Suprapubic skin (tissue), 4 donors: ENCODE measurements around the gene NOL7. TPM values are rescaled to one million over a fixed set of nuclear protein-coding genes. Genes with fewer than 3 reads are reported as not detected.
A peak's percentile ranks its signal among the peaks of the same experiment; 100 is the strongest.

Experiments
- DNase-seq, 2 donors: peaks; one replicate each; pipeline ENCODE4 v3.0.0-alpha.2; 2019; ENCODE audit warnings: low spot score in 2 of 2
- H3K27ac ChIP-seq: fragments of 200-600 bp; sonication (generic); one replicate; pipeline ENCODE4 v1.5.1; 2019
- H3K27me3 ChIP-seq: fragments of 200-600 bp; sonication (generic); one replicate; pipeline ENCODE4 v1.5.1; 2019
- H3K36me3 ChIP-seq: fragments of 200-600 bp; sonication (generic); one replicate; pipeline ENCODE4 v1.5.1; 2019
- H3K4me1 ChIP-seq: fragments of 200-600 bp; sonication (generic); one replicate; pipeline ENCODE4 v1.5.1; 2019
- H3K4me3 ChIP-seq: fragments of 200-600 bp; sonication (generic); one replicate; pipeline ENCODE4 v1.5.1; 2019; ENCODE audit warnings: mild to moderate bottlenecking
- H3K9me3 ChIP-seq: fragments of 200-600 bp; sonication (generic); one replicate; pipeline ENCODE4 v1.5.1; 2019
- CTCF ChIP-seq, 2 donors: fragments of 200-600 bp in 1 of 2; fragments of 450-650 bp in 1 of 2; sonication (generic) in 1 of 2; IDR thresholded peaks; one replicate each; pipeline ENCODE4 v1.5.1; 2016 to 2019; ENCODE audit warnings: antibody characterized with exemption in 2 of 2, mild to moderate bottlenecking in 1 of 2, moderate library complexity in 1 of 2
- EP300 ChIP-seq: sonication (generic); formaldehyde crosslinking; IDR thresholded peaks from one replicate; pipeline ENCODE4 v1.6.1; 2017; ENCODE audit warnings: antibody characterized with exemption
- POLR2A ChIP-seq, 2 donors: fragments of 450-650 bp; IDR thresholded peaks; one replicate each; pipeline ENCODE4 v1.6.1; 2017; ENCODE audit warnings: antibody characterized with exemption in 2 of 2, mild to moderate bottlenecking in 2 of 2, moderate library complexity in 2 of 2
- POLR2AphosphoS5 ChIP-seq, 3 donors: sonication (generic); formaldehyde crosslinking; IDR thresholded peaks; one replicate each; pipeline ENCODE4 v1.6.1; 2017; ENCODE audit warnings: antibody characterized with exemption in 3 of 3
- WGBS: methylation state at CpG from one replicate; pipeline ENCODE4 v1.1.5; 2018; 5-methylcytosine and 5-hydroxymethylcytosine counted together
- total RNA-seq, 4 donors: library from RNA; depleted of rRNA; stranded (reverse); fragments of >200 nt; gene quantifications; one replicate each; pipeline ENCODE4 v1.1.0, GENCODE V29; 2016

Gene NOL7
- total RNA-seq, 4 donors from 2014 or later: 38.6 to 48.0 (median 42.0) TPM

GRCh38 chr6:13611715-13612114, 3.4 kb upstream of the NOL7 start:
- TF ChIP-seq POLR2A (IDR thresholded peaks at IDR 0.05) (no peak), CTCF (IDR thresholded peaks at IDR 0.05) (no peak), EP300 (no peak), POLR2AphosphoS5 (IDR thresholded peaks at IDR 0.05) (no peak)
- no peak for DNase-seq
- 75% methylated on average over 4 of the region's 4 CpGs for WGBS
- Histone ChIP-seq H3K4me3 (no peak overlapping the region), H3K27ac (no peak overlapping the region), H3K4me1 (peaks cover 21% of the 10 kb centered on the region), H3K27me3 (no peaks in the 10 kb centered on the region), H3K36me3 (peaks cover 16% of the 10 kb centered on the region), H3K9me3 (no peaks in the 10 kb centered on the region)

GRCh38 chr6:13613029-13613594, 2.0 kb upstream of the NOL7 start:
- Histone ChIP-seq H3K27ac (no peak overlapping the region), H3K27me3 (no peaks in the 10 kb centered on the region)
- WGBS: 78% methylated on average over 3 of the region's 3 CpGs

GRCh38 chr6:13614126-13614925, 809 bp upstream of the NOL7 start:
- 11% methylated on average over 12 of the region's 38 CpGs for WGBS
- TF ChIP-seq POLR2AphosphoS5 (IDR thresholded peaks at IDR 0.05): no peak
- no peak for TF ChIP-seq POLR2A (IDR thresholded peaks at IDR 0.05)
- no peak for TF ChIP-seq CTCF (IDR thresholded peaks at IDR 0.05)
- TF ChIP-seq EP300: no peak
- DNase-seq: peak in 1 of 2 donors; percentile 82
- peak overlapping the region; percentile 86 for H3K4me3 ChIP-seq
- H3K9me3 ChIP-seq: no peaks in the 10 kb centered on the region
- H3K36me3 ChIP-seq: peaks cover 33% of the 10 kb centered on the region
- no peaks in the 10 kb centered on the region for H3K27me3 ChIP-seq
- H3K27ac ChIP-seq: peak overlapping the region; percentile 95
- peaks cover 27% of the 10 kb centered on the region for H3K4me1 ChIP-seq

More at GRCh38 chr6:13613029-13613594, 2.0 kb upstream of the NOL7 start:
- no peak overlapping the region for H3K4me3 ChIP-seq
- H3K9me3 ChIP-seq: no peaks in the 10 kb centered on the region
- H3K4me1 ChIP-seq: peaks cover 27% of the 10 kb centered on the region
- TF ChIP-seq POLR2AphosphoS5 (IDR thresholded peaks at IDR 0.05) (no peak), EP300 (no peak), POLR2A (IDR thresholded peaks at IDR 0.05) (no peak), CTCF (IDR thresholded peaks at IDR 0.05) (no peak)
- DNase-seq: no peak
- peaks cover 23% of the 10 kb centered on the region for H3K36me3 ChIP-seq

DNA sequence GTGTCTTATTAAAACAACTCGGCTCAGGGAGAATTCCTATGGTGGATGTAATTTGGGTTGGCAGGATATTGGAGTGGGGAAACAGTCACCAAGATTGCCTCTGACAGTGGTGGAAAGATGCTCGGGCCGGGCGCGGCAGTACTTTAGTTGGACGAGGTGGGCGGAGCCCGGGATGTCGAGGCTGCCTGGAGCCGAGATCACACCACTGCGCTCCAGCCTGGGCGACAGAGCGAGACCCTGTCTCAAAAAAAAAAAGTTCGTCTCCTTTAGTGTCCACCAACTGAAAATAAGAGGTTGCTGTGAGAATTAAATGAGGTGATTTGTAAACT, 621 bp downstream of the NOL7 start:
- TF ChIP-seq POLR2A (IDR thresholded peaks at IDR 0.05): no peak
- TF ChIP-seq POLR2AphosphoS5 (IDR thresholded peaks at IDR 0.05): no peak
- H3K4me3 ChIP-seq: peak overlapping the region; percentile 86
- H3K9me3 ChIP-seq: no peaks in the 10 kb centered on the region
- peak; percentile 74 to 86 for DNase-seq
- H3K27ac ChIP-seq: peak overlapping the region; percentile 95
- H3K4me1 ChIP-seq: peaks cover 27% of the 10 kb centered on the region
- no peaks in the 10 kb centered on the region for H3K27me3 ChIP-seq
- WGBS: 0% methylated on average over 14 of the region's 14 CpGs
- peaks cover 41% of the 10 kb centered on the region for H3K36me3 ChIP-seq

DNA sequence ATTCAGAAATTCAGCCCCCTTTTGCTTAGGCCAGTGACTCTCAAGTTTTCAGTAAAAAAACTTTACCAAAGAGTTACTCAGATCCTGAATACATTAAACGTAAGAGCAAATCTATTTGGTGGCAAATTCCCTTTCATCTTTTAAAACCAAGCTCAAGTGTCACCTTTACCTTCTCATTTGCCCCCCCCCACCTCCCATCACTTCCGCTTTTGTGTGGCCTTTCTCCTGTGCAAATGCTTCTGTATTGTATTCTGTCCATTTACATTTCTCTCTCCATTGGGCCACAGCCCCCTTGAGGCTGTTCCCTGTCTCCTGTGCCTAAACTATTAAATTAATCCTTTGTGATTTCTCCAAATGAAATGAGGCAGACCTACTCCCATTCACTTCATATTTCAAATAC, 1.9 kb downstream of the NOL7 start:
- no peak overlapping the region for H3K4me3 ChIP-seq
- DNase-seq: no peak
- no peak overlapping the region for H3K27ac ChIP-seq
- no peak for TF ChIP-seq CTCF (IDR thresholded peaks at IDR 0.05)
- TF ChIP-seq EP300: no peak
- TF ChIP-seq POLR2A (IDR thresholded peaks at IDR 0.05): no peak
- no peak for TF ChIP-seq POLR2AphosphoS5 (IDR thresholded peaks at IDR 0.05)
- H3K27me3 ChIP-seq: no peaks in the 10 kb centered on the region
- H3K4me1 ChIP-seq: peaks cover 27% of the 10 kb centered on the region
- 79% methylated on average over 2 of the region's 2 CpGs for WGBS
- H3K9me3 ChIP-seq: no peaks in the 10 kb centered on the region
- peaks cover 54% of the 10 kb centered on the region for H3K36me3 ChIP-seq
